Measurements from ENCODE around the gene ADGRG4. TPM values are rescaled to one million over a fixed set of nuclear protein-coding genes. Genes with fewer than 3 reads are reported as not detected.
"Not testable (repeated sequence)": the region's sequence is repeated elsewhere in the genome, so short reads cannot be mapped to it uniquely, and the experiment has no call there.

ADGRG4 gene
- total RNA-seq, 6 experiments from 2014 or later, result 0.05 TPM; not detected in 5

- no peak overlapping the region for H3K27ac Mint-ChIP-seq
- H3K27me3 Mint-ChIP-seq (ENCODE audit: insufficient read depth), result peaks cover 4% of the 10 kb centered on the region
- H3K9me3 Mint-ChIP-seq, result no peaks in the 10 kb centered on the region
- TF ChIP-seq CTCF (IDR thresholded peaks at IDR 0.05), result no peak
- no peaks in the 10 kb centered on the region for H3K4me1 Mint-ChIP-seq (ENCODE audit: low read depth)
- no peak for DNase-seq
- no peak overlapping the region for H3K4me3 Mint-ChIP-seq
- no peaks in the 10 kb centered on the region for H3K36me3 Mint-ChIP-seq (ENCODE audit: low read depth)
Measured at GRCh38 chrX:136437774-136438173, 137.0 kb downstream of the ADGRG4 start.

- Mint-ChIP-seq H3K27me3 (ENCODE audit: insufficient read depth) (peaks cover 3% of the 10 kb centered on the region), H3K9me3 (no peaks in the 10 kb centered on the region), H3K36me3 (ENCODE audit: low read depth) (no peaks in the 10 kb centered on the region), H3K4me3 (no peak overlapping the region), H3K27ac (no peak overlapping the region), H3K4me1 (ENCODE audit: low read depth) (no peaks in the 10 kb centered on the region)
- no peak for TF ChIP-seq CTCF (IDR thresholded peaks at IDR 0.05)
- no peak for DNase-seq
Measured at GRCh38 chrX:136438192-136438591, 137.4 kb downstream of the ADGRG4 start.

GRCh38 chrX:136445674-136446073, 144.9 kb downstream of the ADGRG4 start:
- H3K9me3 Mint-ChIP-seq; H3K27me3 Mint-ChIP-seq (ENCODE audit: insufficient read depth); H3K27ac Mint-ChIP-seq; H3K4me3 Mint-ChIP-seq; DNase-seq; H3K36me3 Mint-ChIP-seq (ENCODE audit: low read depth); H3K4me1 Mint-ChIP-seq (ENCODE audit: low read depth): not testable (repeated sequence)

- no peaks in the 10 kb centered on the region for H3K36me3 Mint-ChIP-seq (ENCODE audit: low read depth)
- no peak overlapping the region for H3K27ac Mint-ChIP-seq
- H3K4me1 Mint-ChIP-seq (ENCODE audit: low read depth), result no peaks in the 10 kb centered on the region
- no peak for DNase-seq
- H3K4me3 Mint-ChIP-seq, result no peak overlapping the region
- no peaks in the 10 kb centered on the region for H3K9me3 Mint-ChIP-seq
- TF ChIP-seq CTCF (IDR thresholded peaks at IDR 0.05), result no peak
- no peaks in the 10 kb centered on the region for H3K27me3 Mint-ChIP-seq (ENCODE audit: insufficient read depth)
Measured at GRCh38 chrX:136446208-136446607, 145.4 kb downstream of the ADGRG4 start.

- Mint-ChIP-seq H3K9me3 (no peaks in the 10 kb centered on the region), H3K4me3 (no peak overlapping the region), H3K4me1 (ENCODE audit: low read depth) (no peaks in the 10 kb centered on the region), H3K27ac (no peak overlapping the region), H3K27me3 (ENCODE audit: insufficient read depth) (no peaks in the 10 kb centered on the region), H3K36me3 (ENCODE audit: low read depth) (no peaks in the 10 kb centered on the region)
- no peak for TF ChIP-seq CTCF (IDR thresholded peaks at IDR 0.05)
- no peak for DNase-seq
Measured at GRCh38 chrX:136447308-136447707, 146.5 kb downstream of the ADGRG4 start.

GRCh38 chrX:136447968-136448367, 147.2 kb downstream of the ADGRG4 start:
- Mint-ChIP-seq H3K36me3 (ENCODE audit: low read depth) (no peaks in the 10 kb centered on the region), H3K9me3 (no peaks in the 10 kb centered on the region), H3K4me3 (no peak overlapping the region), H3K27me3 (ENCODE audit: insufficient read depth) (no peaks in the 10 kb centered on the region), H3K27ac (no peak overlapping the region), H3K4me1 (ENCODE audit: low read depth) (no peaks in the 10 kb centered on the region)
- DNase-seq, result no peak
- TF ChIP-seq CTCF (IDR thresholded peaks at IDR 0.05), result no peak

Measured in HFFc6 (cell line).